Neural progenitor cell (in vitro differentiated cells): Measurements from ENCODE around the gene RBM19. TPM values are rescaled to one million over a fixed set of nuclear protein-coding genes. Genes with fewer than 3 reads are reported as not detected.
A peak's percentile ranks its signal among the peaks of the same experiment; 100 is the strongest.

Source experiments
- DNase-seq: peaks from one replicate; pipeline ENCODE4 v3.0.0-alpha.2; 2016; ENCODE audit warnings: low spot score
- H2AFZ ChIP-seq: fragments of 200-600 bp; sonication (generic); replicated peaks from 2 replicates; pipeline ENCODE4 v1.6.1; 2016; ENCODE audit warnings: antibody characterized with exemption
- H3F3A ChIP-seq: fragments of 200-600 bp; sonication (generic); 2 replicates; pipeline ENCODE4 v1.6.1; 2016; ENCODE audit warnings: antibody characterized with exemption, low read depth
- H3K27ac ChIP-seq: fragments of 200-600 bp; sonication (generic); 2 replicates; pipeline ENCODE4 v1.5.1; 2016; ENCODE audit warnings: mild to moderate bottlenecking
- H3K27me3 ChIP-seq: fragments of 200-600 bp; sonication (generic); 2 replicates; pipeline ENCODE4 v1.6.1; 2016; ENCODE audit warnings: mild to moderate bottlenecking, moderate library complexity
- H3K36me3 ChIP-seq: fragments of 200-600 bp; sonication (generic); 2 replicates; pipeline ENCODE4 v1.5.1; 2016
- H3K4me1 ChIP-seq: fragments of 200-600 bp; sonication (generic); 2 replicates; pipeline ENCODE4 v1.6.1; 2016; ENCODE audit warnings: mixed run types
- H3K4me2 ChIP-seq: fragments of 200-600 bp; sonication (generic); 2 replicates; pipeline ENCODE4 v1.6.1; 2016
- H3K4me3 ChIP-seq: fragments of 200-600 bp; sonication (generic); 2 replicates; pipeline ENCODE4 v1.5.1; 2016
- H3K79me2 ChIP-seq: fragments of 200-600 bp; sonication (generic); 2 replicates; pipeline ENCODE4 v1.6.1; 2016; ENCODE audit warnings: low read depth
- H3K9ac ChIP-seq: fragments of 200-600 bp; sonication (generic); 2 replicates; pipeline ENCODE4 v1.6.1; 2016
- H3K9me3 ChIP-seq: fragments of 200-600 bp; sonication (generic); 2 replicates; pipeline ENCODE4 v1.5.1; 2016; ENCODE audit warnings: low read depth
- H4K20me1 ChIP-seq: fragments of 200-600 bp; sonication (generic); 2 replicates; pipeline ENCODE4 v1.6.1; 2016; ENCODE audit warnings: low read depth
- H3K27ac Mint-ChIP-seq: 3 replicates; pipeline ENCODE4 v1.8.0; 2021; ENCODE audit warnings: mixed read lengths
- H3K27me3 Mint-ChIP-seq: 2 replicates; pipeline ENCODE4 v1.8.0; 2022; ENCODE audit warnings: low read depth, mild to moderate bottlenecking, inconsistent platforms, moderate library complexity, mixed read lengths; ENCODE audit not compliant: insufficient read depth
- H3K36me3 Mint-ChIP-seq: 3 replicates; pipeline ENCODE4 v1.8.0; 2021; ENCODE audit warnings: mixed read lengths
- H3K4me1 Mint-ChIP-seq: 3 replicates; pipeline ENCODE4 v1.8.0; 2021; ENCODE audit warnings: mixed read lengths
- H3K4me3 Mint-ChIP-seq: 3 replicates; pipeline ENCODE4 v1.8.0; 2021; ENCODE audit warnings: mild to moderate bottlenecking, moderate library complexity, mixed read lengths
- H3K9me3 Mint-ChIP-seq: 3 replicates; pipeline ENCODE4 v1.8.0; 2020; ENCODE audit warnings: mixed read lengths
- CTCF ChIP-seq: fragments of 200-600 bp; sonication (generic); IDR thresholded peaks from 2 replicates; pipeline ENCODE4 v1.5.1; 2017; ENCODE audit warnings: antibody characterized with exemption, mild to moderate bottlenecking
- EZH2 ChIP-seq: fragments of 200-600 bp; sonication (generic); IDR thresholded peaks from 2 replicates; pipeline ENCODE4 v1.6.1; 2017; ENCODE audit warnings: antibody characterized with exemption, mild to moderate bottlenecking, moderate library complexity
- EZH2phosphoT487 ChIP-seq: fragments of 200-600 bp; sonication (generic); IDR thresholded peaks from 2 replicates; pipeline ENCODE4 v1.6.1; 2017; ENCODE audit warnings: antibody characterized with exemption
- total RNA-seq: library from RNA; depleted of rRNA; stranded (reverse); fragments of >200 nt; gene quantifications from 2 replicates; pipeline ENCODE4 v1.2.3, GENCODE V29; 2015; ENCODE audit warnings: low replicate concordance

Gene RBM19
- total RNA-seq, 1 donor from 2014 or later: 23.5 TPM

DNA sequence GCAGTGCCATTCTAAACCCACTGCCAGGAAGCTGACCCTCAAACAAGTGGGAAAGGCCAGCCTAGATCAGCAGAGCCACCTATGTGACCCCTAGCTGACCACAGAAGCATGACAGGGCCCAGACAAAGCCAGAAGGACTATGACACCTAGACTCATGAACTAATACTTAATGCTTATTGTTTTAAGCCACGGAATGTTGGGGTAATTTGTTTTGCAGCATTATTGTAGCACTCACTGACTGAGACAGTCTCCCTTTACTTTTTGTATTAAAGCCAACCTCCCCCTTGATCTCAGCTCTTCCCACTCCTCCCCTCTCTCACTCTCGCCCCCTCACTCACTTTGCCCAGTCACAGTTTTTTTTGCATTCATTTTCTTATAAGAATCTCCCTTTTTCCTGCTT, 186.4 kb downstream of the RBM19 start:
- Mint-ChIP-seq H3K4me1 (peaks cover 67% of the 10 kb centered on the region), H3K36me3 (no peaks in the 10 kb centered on the region), H3K27me3 (peaks cover 15% of the 10 kb centered on the region), H3K27ac (no peak overlapping the region), H3K9me3 (no peaks in the 10 kb centered on the region), H3K4me3 (no peak overlapping the region)
- Histone ChIP-seq H3K4me3 (no peak overlapping the region), H3K36me3 (no peaks in the 10 kb centered on the region), H2AFZ (no peak overlapping the region), H3K27ac (no peak overlapping the region), H4K20me1 (peaks cover 12% of the 10 kb centered on the region), H3K4me2 (no peak overlapping the region), H3K79me2 (no peaks in the 10 kb centered on the region), H3K9me3 (no peaks in the 10 kb centered on the region), H3K27me3 (no peaks in the 10 kb centered on the region), H3K4me1 (peaks cover 22% of the 10 kb centered on the region), H3K9ac (no peak overlapping the region), H3F3A (peaks cover 29% of the 10 kb centered on the region)
- no peak for DNase-seq
- TF ChIP-seq EZH2 (no peak), EZH2phosphoT487 (no peak), CTCF (no peak)

DNA sequence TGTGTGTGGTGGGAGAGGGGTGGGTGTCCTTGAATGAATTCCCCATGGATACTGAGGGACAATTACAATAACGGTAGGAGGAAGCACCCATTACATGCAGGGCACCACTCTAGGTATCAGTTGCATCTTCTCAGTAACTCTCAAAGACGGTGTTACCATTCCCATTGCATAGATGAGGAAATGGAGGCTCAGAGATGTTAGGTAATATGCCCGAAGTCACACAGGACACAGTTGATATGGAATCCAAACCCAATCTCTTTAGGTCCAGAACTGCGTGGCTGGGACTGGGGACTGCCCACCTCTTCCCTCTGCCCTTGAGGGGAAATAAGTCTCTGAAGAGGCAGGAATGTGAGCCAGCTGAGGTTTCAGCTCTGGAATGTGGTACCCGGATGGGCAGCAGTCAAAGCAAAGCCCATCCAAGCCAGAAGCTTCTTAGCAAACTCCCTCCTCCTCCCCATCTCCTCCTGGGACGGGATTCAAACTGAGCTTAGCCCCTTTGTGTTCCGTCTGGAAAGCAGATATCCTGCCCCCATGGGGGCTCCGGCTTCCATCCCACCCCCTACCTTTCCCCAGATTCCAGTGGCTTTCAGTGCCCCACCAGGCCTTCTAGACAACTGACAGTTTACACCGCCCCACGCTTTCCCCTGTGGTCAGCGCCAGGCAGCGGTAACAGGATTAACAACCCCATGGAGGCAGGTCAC, 187.5 kb downstream of the RBM19 start:
- Histone ChIP-seq H3K4me2 (peak overlapping the region; percentile 48), H3K9ac (no peak overlapping the region), H3K4me3 (no peak overlapping the region), H3F3A (peaks cover 28% of the 10 kb centered on the region), H3K79me2 (no peaks in the 10 kb centered on the region), H3K9me3 (no peaks in the 10 kb centered on the region), H3K27ac (no peak overlapping the region), H3K36me3 (no peaks in the 10 kb centered on the region), H4K20me1 (peaks cover 12% of the 10 kb centered on the region), H3K27me3 (no peaks in the 10 kb centered on the region), H2AFZ (no peak overlapping the region), H3K4me1 (peaks cover 22% of the 10 kb centered on the region)
- H3K4me3 Mint-ChIP-seq: peak overlapping the region; percentile 65
- peaks cover 15% of the 10 kb centered on the region for H3K27me3 Mint-ChIP-seq
- H3K4me1 Mint-ChIP-seq: peaks cover 62% of the 10 kb centered on the region
- peak overlapping the region; percentile 74 for H3K27ac Mint-ChIP-seq
- DNase-seq: peak; percentile 93
- no peaks in the 10 kb centered on the region for H3K9me3 Mint-ChIP-seq
- TF ChIP-seq EZH2 (no peak), CTCF (no peak), EZH2phosphoT487 (peak; percentile 74)
- H3K36me3 Mint-ChIP-seq: no peaks in the 10 kb centered on the region

DNA sequence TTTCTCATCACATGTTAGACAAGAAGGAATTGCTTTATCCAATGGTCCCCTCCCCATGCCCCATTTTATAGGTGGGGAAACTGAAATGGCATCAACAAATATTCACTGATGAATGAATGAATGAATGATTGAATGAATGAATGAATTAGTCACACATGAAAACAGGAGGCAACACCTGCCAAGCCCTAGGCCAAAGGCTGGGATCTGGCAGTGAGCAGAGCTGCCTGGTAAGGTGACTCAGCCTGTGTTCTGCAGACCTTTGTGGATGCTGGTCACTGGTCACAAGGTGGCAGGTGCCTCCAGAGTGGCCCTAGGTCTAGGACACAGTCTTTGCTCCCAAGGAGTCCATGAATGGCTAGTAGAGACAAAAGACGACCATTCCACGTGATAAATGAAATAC, 188.4 kb downstream of the RBM19 start:
- Mint-ChIP-seq H3K27ac (no peak overlapping the region), H3K4me3 (no peak overlapping the region), H3K9me3 (no peaks in the 10 kb centered on the region), H3K4me1 (peaks cover 58% of the 10 kb centered on the region), H3K27me3 (peaks cover 13% of the 10 kb centered on the region), H3K36me3 (no peaks in the 10 kb centered on the region)
- peaks cover 12% of the 10 kb centered on the region for H4K20me1 ChIP-seq
- no peak for DNase-seq
- no peaks in the 10 kb centered on the region for H3K27me3 ChIP-seq
- no peak overlapping the region for H3K27ac ChIP-seq
- H2AFZ ChIP-seq: no peak overlapping the region
- no peak overlapping the region for H3K4me3 ChIP-seq
- no peaks in the 10 kb centered on the region for H3K36me3 ChIP-seq
- H3F3A ChIP-seq: peaks cover 28% of the 10 kb centered on the region
- H3K9me3 ChIP-seq: no peaks in the 10 kb centered on the region
- TF ChIP-seq CTCF (no peak), EZH2 (no peak), EZH2phosphoT487 (no peak)
- H3K4me1 ChIP-seq: peaks cover 19% of the 10 kb centered on the region
- no peaks in the 10 kb centered on the region for H3K79me2 ChIP-seq
- peak overlapping the region; percentile 48 for H3K4me2 ChIP-seq
- no peak overlapping the region for H3K9ac ChIP-seq
